Calu3 (cell line): ENCODE data around the gene LRP4. TPM values are rescaled to one million over a fixed set of nuclear protein-coding genes. Genes with fewer than 3 reads are reported as not detected.

Source experiments
- BruUV-seq: library from RNA; stranded (reverse); fragments of 400-500 nt; replicated peaks from 2 replicates; lab custom pipeline; 2021; lab: Mats Ljungman, UMichigan
- CTCF ChIA-PET: fragments of 300-600 bp; sonication (Branson Sonifier 250); formaldehyde crosslinking; loops from one replicate; lab custom pipeline; 2022; ENCODE audit warnings: antibody characterized with exemption; lab: Charles Lee
- DNase-seq: peaks from one replicate; pipeline ENCODE4 v3.0.0; 2022
- H3K27ac Mint-ChIP-seq: one replicate; pipeline ENCODE4 v1.8.0; 2022; ENCODE audit warnings: mixed read lengths; ENCODE audit not compliant: unreplicated experiment
- H3K27me3 Mint-ChIP-seq: one replicate; pipeline ENCODE4 v1.8.0; 2022; ENCODE audit warnings: mixed read lengths; ENCODE audit not compliant: unreplicated experiment
- H3K36me3 Mint-ChIP-seq: one replicate; pipeline ENCODE4 v1.8.0; 2022; ENCODE audit warnings: mild to moderate bottlenecking, moderate library complexity, mixed read lengths; ENCODE audit not compliant: insufficient read depth, unreplicated experiment
- H3K4me1 Mint-ChIP-seq: one replicate; pipeline ENCODE4 v1.8.0; 2022; ENCODE audit warnings: mild to moderate bottlenecking, low read depth, mixed read lengths; ENCODE audit not compliant: unreplicated experiment
- H3K4me3 Mint-ChIP-seq: one replicate; pipeline ENCODE4 v1.8.0; 2022; ENCODE audit warnings: mild to moderate bottlenecking, low read depth, moderate library complexity, mixed read lengths; ENCODE audit not compliant: unreplicated experiment
- H3K9me3 Mint-ChIP-seq: one replicate; pipeline ENCODE4 v1.8.0; 2022; ENCODE audit warnings: low read depth, mixed read lengths; ENCODE audit not compliant: unreplicated experiment
- intact Hi-C: fragments of 100-400 bp; cut with micrococcal nuclease; formaldehyde crosslinking; loops from one replicate; pipeline ENCODE4 v1.10.0; 2022; ENCODE audit not compliant: unreplicated experiment
- total RNA-seq: library from RNA; stranded (reverse); gene quantifications from 2 replicates; pipeline ENCODE4 v1.2.3, GENCODE V29; 2022
- TF ChIP-seq, protein P1 (sequence below): fragments of 200-600 bp; IDR thresholded peaks from one replicate; pipeline ENCODE4 v1.8.0; 2022; ENCODE audit warnings: antibody characterized with exemption; ENCODE audit not compliant: unreplicated experiment

LRP4 gene
- total RNA-seq, 1 experiment from 2014 or later, result 0.80 TPM

DNA sequence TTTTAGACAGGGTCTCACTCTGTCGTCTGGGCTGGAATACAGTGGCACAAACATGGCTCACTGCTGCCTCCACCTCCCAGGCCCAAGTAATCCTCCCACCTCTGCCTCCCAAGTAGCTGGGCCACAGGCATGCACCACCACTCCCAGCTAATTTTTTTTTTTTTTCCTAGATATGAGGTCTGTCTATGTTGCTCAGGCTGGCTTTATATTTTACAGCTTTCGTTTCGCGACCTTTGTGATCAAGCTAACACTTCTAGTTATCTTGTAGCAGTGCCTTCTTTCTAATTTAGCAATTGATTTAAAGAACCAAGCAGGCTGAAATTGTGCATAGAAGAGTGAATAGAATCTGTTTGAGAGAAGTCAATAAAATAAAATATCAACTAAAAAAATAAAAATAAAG is 83.5 kb downstream of the LRP4 start:
- peaks cover 24% of the 10 kb centered on the region for H3K4me1 Mint-ChIP-seq
- BruUV-seq, result no TSS peak
- CTCF ChIA-PET, result no interaction called here
- no peaks in the 10 kb centered on the region for H3K27me3 Mint-ChIP-seq
- no peaks in the 10 kb centered on the region for H3K9me3 Mint-ChIP-seq
- TF ChIP-seq, protein P1, sequence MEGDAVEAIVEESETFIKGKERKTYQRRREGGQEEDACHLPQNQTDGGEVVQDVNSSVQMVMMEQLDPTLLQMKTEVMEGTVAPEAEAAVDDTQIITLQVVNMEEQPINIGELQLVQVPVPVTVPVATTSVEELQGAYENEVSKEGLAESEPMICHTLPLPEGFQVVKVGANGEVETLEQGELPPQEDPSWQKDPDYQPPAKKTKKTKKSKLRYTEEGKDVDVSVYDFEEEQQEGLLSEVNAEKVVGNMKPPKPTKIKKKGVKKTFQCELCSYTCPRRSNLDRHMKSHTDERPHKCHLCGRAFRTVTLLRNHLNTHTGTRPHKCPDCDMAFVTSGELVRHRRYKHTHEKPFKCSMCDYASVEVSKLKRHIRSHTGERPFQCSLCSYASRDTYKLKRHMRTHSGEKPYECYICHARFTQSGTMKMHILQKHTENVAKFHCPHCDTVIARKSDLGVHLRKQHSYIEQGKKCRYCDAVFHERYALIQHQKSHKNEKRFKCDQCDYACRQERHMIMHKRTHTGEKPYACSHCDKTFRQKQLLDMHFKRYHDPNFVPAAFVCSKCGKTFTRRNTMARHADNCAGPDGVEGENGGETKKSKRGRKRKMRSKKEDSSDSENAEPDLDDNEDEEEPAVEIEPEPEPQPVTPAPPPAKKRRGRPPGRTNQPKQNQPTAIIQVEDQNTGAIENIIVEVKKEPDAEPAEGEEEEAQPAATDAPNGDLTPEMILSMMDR, result no peak
- no peak overlapping the region for H3K27ac Mint-ChIP-seq
- intact Hi-C loops, result no loop called here
- DNase-seq, result no peak
- no peak overlapping the region for H3K4me3 Mint-ChIP-seq
- peaks cover 3% of the 10 kb centered on the region for H3K36me3 Mint-ChIP-seq

GRCh38 chr11:46832511-46833214 is 85.7 kb downstream of the LRP4 start:
- BruUV-seq, result no TSS peak
- intact Hi-C loops, result no loop called here
- H3K9me3 Mint-ChIP-seq, result no peaks in the 10 kb centered on the region
- TF ChIP-seq, protein P1, result no peak
- H3K36me3 Mint-ChIP-seq, result peaks cover 6% of the 10 kb centered on the region
- no peak for DNase-seq
- CTCF ChIA-PET, result no interaction called here
- no peak overlapping the region for H3K27ac Mint-ChIP-seq
- H3K4me1 Mint-ChIP-seq, result peaks cover 25% of the 10 kb centered on the region
- no peak overlapping the region for H3K4me3 Mint-ChIP-seq
- H3K27me3 Mint-ChIP-seq, result no peaks in the 10 kb centered on the region

- no peak for DNase-seq
- BruUV-seq, result no TSS peak
- Mint-ChIP-seq H3K27me3 (no peaks in the 10 kb centered on the region), H3K4me1 (peaks cover 38% of the 10 kb centered on the region), H3K27ac (peak overlapping the region; percentile 27), H3K9me3 (no peaks in the 10 kb centered on the region), H3K4me3 (peak overlapping the region; percentile 87), H3K36me3 (peaks cover 16% of the 10 kb centered on the region)
- TF ChIP-seq, protein P1, result no peak
- intact Hi-C loops, result no loop called here
- CTCF ChIA-PET, result interaction anchor here (0.5 to 0.6 kb wide), 2 partner anchors 10 to 19 kb away, joined by 3 read pairs; no protein-coding TSS in a partner anchor
Observed at GRCh38 chr11:46827995-46828394, 90.4 kb downstream of the LRP4 start.

DNA sequence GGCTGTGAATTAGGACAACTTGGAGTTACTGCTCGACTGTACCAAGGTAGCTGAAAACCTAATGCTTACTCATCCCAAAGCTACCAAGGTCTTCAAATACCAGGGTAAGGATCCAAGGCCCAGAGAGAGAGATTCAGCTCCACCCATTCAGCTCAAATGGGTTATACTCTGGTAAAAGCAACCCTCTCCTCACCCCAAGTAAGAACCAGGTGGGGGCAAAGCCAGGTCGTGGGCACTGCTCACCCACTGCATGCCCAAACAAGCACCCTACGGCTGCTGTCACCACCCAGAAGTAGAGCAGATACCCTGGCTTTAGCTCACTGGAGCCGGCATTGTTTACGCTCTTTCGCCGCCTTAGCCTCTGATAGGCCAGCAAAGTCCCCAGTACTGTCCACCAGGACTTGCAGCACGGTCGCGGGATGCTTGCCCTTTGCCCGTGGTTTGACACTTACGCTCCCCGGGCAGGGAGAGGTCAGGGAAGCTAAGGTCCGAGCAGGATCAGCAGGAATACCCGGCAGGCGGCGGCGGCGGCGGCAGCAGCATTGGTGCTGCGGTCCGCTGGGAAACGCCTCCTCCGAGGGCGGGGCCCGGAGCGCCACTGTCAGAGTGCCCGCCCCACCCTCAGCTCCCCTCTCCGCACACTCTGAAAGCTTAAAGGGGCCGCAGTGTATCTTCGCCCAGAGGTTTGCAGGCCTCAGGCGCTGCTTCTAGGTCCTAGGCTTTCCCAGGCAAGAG is 91.9 kb downstream of the LRP4 start:
- peaks cover 33% of the 10 kb centered on the region for H3K4me1 Mint-ChIP-seq

More for the DNA sequence above, 91.9 kb downstream of the LRP4 start:
- peak; percentile 84 for DNase-seq
- peak overlapping the region; percentile 87 for H3K4me3 Mint-ChIP-seq
- H3K9me3 Mint-ChIP-seq, result no peaks in the 10 kb centered on the region
- no TSS peak for BruUV-seq
- TF ChIP-seq, protein P1, result no peak
- intact Hi-C loops, result no loop called here
- CTCF ChIA-PET, result interaction anchor here (0.6 to 1.3 kb wide), 4 partner anchors 18 to 327 kb away, joined by 3 to 7 read pairs (median 4); no protein-coding TSS in a partner anchor
- no peaks in the 10 kb centered on the region for H3K27me3 Mint-ChIP-seq
- H3K27ac Mint-ChIP-seq, result no peak overlapping the region
- H3K36me3 Mint-ChIP-seq, result peaks cover 16% of the 10 kb centered on the region
